ENCODE data around the gene PPT2. TPM values are rescaled to one million over a fixed set of nuclear protein-coding genes. Genes with fewer than 3 reads are reported as not detected.

Gene PPT2
- total RNA-seq, 4 donors from 2014 or later, result 13.0 to 26.1 (median 24.1) TPM

DNA sequence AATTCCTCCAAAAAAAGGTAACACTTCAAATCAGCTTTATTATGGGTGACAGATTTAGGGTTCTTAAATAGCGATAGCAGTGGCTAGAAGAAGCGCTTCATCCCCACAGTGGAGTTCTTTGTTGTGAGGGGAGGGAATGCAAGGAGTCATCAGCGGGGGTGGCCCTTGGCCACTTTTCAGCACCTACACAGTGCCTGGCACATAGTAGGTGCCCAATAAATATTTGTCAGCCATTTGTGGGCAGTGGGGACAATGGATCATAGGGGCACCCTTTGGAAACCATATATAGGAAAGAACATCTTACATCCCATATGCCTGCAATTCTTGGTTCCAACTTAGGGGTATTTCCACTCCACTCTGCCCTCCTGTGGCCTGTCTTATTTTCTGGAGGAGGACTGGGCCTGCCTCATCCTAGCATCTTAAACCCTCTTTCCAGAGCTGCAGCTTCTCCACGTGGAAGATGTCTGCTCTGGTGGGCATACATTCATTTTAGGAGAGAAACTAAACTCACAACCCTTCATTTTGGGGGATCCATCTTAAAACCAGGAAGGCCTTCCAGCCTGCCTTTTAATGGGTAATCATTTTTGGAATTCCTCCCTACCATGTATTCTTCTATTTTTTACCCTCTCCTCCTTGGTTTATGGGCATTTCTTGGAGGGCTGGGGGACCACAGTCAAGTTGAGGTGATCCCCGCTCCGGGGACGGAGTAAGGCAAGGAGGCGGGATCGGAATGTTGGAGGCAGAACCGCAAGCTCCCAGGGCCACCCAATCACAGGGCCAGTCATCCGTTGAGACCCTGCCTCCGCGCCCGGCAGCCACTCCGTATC lies 41.1 kb downstream of the PPT2 start:
- peak overlapping the region; percentile 80 to 99 (median 97) for H3K27ac ChIP-seq
- intact Hi-C loops (cut with DNase I), result no loop called here
- no peaks in the 10 kb centered on the region for H3K27me3 ChIP-seq
- TF ChIP-seq, protein P1, sequence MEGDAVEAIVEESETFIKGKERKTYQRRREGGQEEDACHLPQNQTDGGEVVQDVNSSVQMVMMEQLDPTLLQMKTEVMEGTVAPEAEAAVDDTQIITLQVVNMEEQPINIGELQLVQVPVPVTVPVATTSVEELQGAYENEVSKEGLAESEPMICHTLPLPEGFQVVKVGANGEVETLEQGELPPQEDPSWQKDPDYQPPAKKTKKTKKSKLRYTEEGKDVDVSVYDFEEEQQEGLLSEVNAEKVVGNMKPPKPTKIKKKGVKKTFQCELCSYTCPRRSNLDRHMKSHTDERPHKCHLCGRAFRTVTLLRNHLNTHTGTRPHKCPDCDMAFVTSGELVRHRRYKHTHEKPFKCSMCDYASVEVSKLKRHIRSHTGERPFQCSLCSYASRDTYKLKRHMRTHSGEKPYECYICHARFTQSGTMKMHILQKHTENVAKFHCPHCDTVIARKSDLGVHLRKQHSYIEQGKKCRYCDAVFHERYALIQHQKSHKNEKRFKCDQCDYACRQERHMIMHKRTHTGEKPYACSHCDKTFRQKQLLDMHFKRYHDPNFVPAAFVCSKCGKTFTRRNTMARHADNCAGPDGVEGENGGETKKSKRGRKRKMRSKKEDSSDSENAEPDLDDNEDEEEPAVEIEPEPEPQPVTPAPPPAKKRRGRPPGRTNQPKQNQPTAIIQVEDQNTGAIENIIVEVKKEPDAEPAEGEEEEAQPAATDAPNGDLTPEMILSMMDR (IDR thresholded peaks at IDR 0.05), result peak in 5 of 6 experiments; percentile 18 to 74 (median 49)
- TF ChIP-seq POLR2A (IDR thresholded peaks at IDR 0.05), result peak in 1 of 2 donors; percentile 86
- H3K36me3 ChIP-seq, result no peaks in the 10 kb centered on the region
- H3K4me3 ChIP-seq (replicated peaks in 1 of 3), result peak overlapping the region in 1 of 3 donors; percentile 7
- peak in 1 of 2 donors; percentile 35 for DNase-seq
- 17 to 18% methylated on average over 15 of the region's 15 CpGs for WGBS, 2 donors
- H3K9me3 ChIP-seq, result no peaks in the 10 kb centered on the region
- peaks cover 11 to 40% of the 10 kb centered on the region in 2 donors for H3K4me1 ChIP-seq

DNA sequence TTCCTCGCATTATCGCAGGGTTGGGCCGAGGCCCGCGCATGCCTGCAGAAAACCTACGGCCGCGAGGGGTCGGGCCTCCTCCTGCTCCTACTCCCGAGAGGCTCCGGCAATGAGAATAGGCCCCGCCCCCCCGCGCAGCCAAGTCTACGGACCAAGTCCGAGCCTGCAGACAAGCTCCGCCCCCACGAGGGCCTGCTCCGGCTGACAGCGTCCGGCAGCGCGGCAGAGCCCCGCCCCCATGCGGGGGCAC lies 41.6 kb downstream of the PPT2 start:
- peak overlapping the region in 2 of 3 donors; percentile 98 to 99 for H3K27ac ChIP-seq
- H3K4me3 ChIP-seq (replicated peaks in 1 of 3), result peak overlapping the region in 1 of 3 donors; percentile 81
- TF ChIP-seq, protein P1 (IDR thresholded peaks at IDR 0.05), result peak in 3 of 6 experiments; percentile 46 to 76 (median 52)
- no peak for TF ChIP-seq POLR2A (IDR thresholded peaks at IDR 0.05)
- no peaks in the 10 kb centered on the region for H3K9me3 ChIP-seq
- 0 to 1% methylated on average over 7 to 17 of the region's 25 CpGs for WGBS, 2 donors
- intact Hi-C loops (cut with DNase I), result no loop called here
- H3K27me3 ChIP-seq, result no peaks in the 10 kb centered on the region
- DNase-seq, result peak; percentile 100
- peaks cover 11 to 38% of the 10 kb centered on the region in 2 donors for H3K4me1 ChIP-seq
- no peaks in the 10 kb centered on the region for H3K36me3 ChIP-seq

DNA sequence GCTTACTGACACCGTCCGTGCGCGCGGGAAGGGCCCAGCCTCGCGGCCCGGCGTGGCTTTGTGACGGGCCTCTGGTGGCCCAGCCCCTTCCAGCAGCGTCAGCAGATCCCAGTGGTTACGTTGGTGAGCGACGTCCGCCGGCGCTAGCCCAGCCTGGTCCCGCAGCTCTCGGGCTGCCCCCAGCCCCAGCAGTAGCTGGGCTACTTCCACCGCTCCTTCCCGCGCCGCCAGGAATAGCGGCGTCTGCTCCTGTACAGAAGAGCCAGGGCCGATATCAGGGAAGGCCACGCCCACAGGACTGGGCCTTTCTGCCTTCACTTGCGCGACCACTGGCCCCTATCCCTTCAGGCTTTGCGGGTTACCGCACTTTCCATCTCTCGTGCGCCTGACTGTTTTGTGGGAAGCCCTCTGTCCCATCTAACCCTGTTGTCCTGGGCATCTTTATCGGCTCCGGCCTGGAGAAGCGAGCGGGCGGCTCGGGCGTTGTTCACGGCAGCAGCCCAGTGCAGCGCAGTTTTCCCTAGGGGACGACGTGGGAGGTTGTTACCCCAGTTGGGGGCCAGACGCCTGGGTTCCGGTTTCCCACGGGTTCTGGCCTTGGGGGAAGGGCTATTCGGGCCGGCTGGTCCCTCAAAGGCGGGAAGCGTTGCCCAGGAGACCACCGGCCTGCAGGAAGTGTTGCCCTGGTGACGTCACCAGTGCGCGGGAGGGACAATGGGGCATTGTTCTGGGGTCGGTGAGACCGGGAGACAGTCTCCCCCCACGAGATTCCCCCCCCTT lies 42.2 kb downstream of the PPT2 start:
- 0 to 1% methylated on average over 27 to 35 of the region's 58 CpGs for WGBS, 2 donors

DNA sequence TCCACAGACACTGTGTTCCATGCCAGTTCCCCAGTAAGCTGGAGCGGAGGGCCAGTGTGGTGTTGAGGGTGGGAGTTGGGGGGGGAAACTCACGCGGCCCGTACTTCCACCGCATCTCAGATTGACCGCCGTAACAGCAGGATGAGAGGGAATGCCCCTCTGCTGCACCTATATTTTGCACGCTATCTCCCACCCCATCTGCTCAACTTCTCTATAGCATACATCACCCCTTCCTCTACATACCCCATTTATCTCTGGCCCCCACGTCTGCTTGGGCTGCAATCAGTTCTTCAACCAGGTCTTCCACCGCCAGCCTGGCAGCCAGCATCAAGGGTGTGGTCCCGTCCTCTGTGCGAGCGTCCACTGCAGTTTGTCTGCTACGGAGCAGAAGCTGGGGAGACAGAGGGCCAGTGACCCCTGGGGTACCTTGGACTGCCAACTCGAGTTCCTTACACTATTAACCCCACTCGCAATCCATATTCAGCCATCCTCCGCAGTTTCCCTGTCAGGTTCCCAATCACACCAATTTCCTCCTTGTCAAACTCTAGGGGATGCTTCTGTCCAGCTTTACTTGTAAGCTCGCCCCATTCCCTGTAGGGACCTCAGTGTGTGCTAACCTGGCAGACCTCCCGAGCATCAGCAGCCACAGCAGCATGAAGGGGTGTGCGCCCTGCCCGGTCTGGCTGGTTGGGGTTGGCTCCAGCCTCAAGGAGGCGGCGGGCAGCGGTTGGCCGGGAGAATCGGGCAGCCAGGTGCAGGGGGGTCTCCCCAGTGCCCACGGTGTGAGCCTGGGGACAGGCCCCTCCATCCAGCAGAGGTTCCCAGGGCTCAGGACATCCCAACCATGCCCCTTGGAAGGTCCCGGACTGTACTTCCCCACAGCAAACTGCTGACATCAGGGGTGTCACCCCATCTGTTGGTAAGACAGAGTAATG lies 43.0 kb downstream of the PPT2 start:
- H3K9me3 ChIP-seq, result no peaks in the 10 kb centered on the region
- no peaks in the 10 kb centered on the region for H3K36me3 ChIP-seq
- H3K27me3 ChIP-seq, result no peaks in the 10 kb centered on the region
- peak in 1 of 2 donors; percentile 12 for DNase-seq
- peak overlapping the region in 1 of 3 donors; percentile 81 for H3K4me3 ChIP-seq (replicated peaks in 1 of 3)
- WGBS, 2 donors, result 24 to 28% methylated on average over 19 to 22 of the region's 28 CpGs
- peaks cover 11 to 32% of the 10 kb centered on the region in 2 donors for H3K4me1 ChIP-seq
- intact Hi-C loops (cut with DNase I), result no loop called here
- H3K27ac ChIP-seq, result peak overlapping the region; percentile 98 to 99 (median 99)
- TF ChIP-seq POLR2A (IDR thresholded peaks at IDR 0.05), result no peak
- TF ChIP-seq, protein P1 (IDR thresholded peaks at IDR 0.05), result no peak

More for the DNA sequence above, 42.2 kb downstream of the PPT2 start:
- intact Hi-C loops (cut with DNase I), result no loop called here
- TF ChIP-seq POLR2A (IDR thresholded peaks at IDR 0.05), result peak; percentile 90 to 94
- TF ChIP-seq, protein P1 (IDR thresholded peaks at IDR 0.05), result no peak
- Histone ChIP-seq H3K27me3 (no peaks in the 10 kb centered on the region), H3K4me1 (peaks cover 11 to 33% of the 10 kb centered on the region in 2 donors), H3K36me3 (no peaks in the 10 kb centered on the region), H3K4me3 (replicated peaks in 1 of 3) (peak overlapping the region; percentile 22 to 81 (median 57)), H3K9me3 (no peaks in the 10 kb centered on the region), H3K27ac (peak overlapping the region; percentile 98 to 99 (median 99))
- peak; percentile 79 to 83 for DNase-seq

Data from thyroid gland (tissue), 4 donors.